HG02623 (cell line): ENCODE results near the gene SLC2A1.
"Not testable (repeated sequence)": the region's sequence is repeated elsewhere in the genome, so short reads cannot be mapped to it uniquely, and the experiment has no call there.

Source experiments
- ATAC-seq: cut with Tn5 transposase; IDR thresholded peaks from one replicate; pipeline ENCODE4 v1.9.1; 2021; ENCODE audit warnings: moderate library complexity; ENCODE audit not compliant: unreplicated experiment

Gene SLC2A1

DNA sequence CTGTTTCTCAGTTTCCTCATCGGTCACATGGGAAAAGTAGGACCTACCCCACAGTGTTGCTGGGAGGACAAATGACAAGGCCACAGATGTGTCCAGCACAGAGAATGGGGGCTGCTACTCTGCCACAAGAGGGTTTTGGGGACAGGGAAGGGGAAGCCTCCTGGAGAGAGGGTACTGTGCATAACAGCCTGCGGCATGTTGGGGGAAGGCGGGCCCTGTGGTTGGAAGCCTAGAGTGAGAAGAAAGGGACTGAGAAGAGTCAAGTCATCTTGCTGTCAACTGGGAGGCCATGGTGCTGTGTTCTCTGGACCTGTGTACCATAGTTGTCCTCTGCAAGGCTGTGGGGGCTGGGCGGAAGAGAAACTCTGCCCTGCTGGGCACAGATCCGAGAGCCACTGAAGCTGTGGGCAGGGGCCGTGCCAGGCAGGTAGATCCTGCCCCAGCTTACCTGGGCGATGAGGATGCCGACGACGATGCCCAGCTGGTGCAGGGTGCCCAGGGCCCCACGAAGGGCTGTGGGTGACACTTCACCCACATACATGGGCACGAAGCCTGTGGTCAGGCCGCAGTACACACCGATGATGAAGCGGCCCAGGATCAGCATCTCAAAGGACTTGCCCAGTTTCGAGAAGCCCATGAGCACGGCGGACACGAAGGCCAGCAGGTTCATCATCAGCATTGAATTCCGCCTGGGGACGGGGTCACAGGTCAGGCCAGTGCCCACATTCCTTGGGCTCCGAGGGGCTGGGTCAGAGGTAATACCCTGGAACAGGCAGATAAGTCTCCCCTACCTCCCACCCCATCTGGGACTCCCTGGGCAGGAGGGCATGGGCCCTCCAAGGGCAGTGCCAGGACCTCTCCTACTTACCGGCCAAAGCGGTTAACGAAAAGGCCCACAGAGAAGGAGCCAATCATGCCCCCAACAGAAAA, 28.2 kb downstream of the SLC2A1 start:
- no peak for ATAC-seq

DNA sequence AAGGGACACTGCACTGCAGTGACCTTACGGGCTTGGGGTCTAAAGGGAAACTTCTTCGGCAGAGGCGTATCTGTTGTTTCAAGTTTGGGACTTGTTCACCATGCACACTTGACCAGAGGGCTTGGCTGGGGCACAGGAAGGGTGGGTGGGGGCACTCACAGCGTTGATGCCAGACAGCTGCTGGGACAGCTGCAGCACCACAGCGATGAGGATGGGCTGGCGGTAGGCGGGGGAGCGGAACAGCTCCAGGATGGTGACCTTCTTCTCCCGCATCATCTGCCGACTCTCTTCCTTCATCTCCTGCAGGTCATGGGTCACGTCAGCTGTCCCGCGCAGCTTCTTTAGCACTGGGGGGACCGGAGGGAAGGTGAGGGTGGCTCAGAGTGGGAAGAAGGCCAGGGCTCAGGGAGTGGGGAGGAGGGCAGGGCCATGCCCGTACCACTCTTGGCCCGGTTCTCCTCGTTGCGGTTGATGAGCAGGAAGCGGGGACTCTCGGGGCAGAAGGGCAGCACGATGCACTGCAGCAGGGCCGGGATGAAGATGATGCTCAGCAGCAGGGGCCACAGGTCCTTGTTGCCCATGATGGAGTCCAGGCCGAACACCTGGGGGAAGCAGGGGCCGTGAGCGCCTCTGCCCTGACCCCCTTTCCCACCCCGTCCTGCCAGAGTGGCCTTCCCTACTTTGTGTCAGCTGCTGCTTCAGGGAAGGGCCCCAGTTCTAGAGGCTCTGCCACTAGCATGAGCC, 29.1 kb downstream of the SLC2A1 start:
- no peak for ATAC-seq

DNA sequence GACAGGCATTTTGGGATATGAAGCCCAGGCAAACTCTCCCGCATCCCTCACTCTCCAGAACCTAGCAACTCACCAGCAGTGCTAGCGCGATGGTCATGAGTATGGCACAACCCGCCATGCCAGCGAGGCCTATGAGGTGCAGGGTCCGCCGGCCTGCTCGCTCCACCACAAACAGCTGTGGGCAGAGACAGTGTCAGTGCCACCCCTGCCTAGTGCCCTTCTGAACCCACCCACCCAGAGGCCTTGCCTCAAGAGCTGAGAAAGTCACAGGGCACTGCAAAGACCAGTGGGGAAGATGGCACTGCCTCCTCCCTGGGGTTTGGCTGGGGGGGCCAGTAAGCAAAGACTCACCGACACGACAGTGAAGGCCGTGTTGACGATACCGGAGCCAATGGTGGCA, 29.8 kb downstream of the SLC2A1 start:
- ATAC-seq = no peak

DNA sequence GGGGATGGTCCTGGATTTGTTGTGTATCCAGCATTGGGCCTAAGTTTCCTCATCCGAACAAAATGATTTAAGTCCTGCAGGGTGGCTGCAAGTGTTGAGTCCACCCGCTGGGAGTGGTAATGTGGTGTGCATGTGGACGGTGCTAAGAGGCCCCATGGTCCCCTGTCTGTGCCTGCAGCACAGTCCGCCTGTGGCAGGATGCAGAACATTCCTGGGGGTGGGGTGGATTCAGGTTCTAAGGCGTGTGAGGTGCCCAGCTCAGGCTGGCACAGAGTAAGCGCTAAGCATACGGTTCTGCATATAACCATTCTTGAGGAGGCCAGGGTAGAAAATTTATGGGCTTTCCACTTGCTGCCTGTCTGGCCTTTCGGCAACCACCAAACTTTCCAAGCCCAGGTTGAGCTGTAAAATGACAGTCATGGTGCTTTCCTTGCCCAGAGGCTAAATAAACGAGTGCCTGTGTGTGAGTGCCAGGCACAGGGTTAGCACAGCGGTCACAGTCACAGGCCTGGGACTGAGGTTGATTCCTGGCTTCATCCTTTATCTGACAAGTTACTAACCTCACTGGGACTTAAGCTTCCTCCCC, 30.7 kb downstream of the SLC2A1 start:
- ATAC-seq = no peak

- no peak for ATAC-seq
These were observed 31.3 kb downstream of the SLC2A1 start for GRCh38 chr1:42927274-42927841.

DNA sequence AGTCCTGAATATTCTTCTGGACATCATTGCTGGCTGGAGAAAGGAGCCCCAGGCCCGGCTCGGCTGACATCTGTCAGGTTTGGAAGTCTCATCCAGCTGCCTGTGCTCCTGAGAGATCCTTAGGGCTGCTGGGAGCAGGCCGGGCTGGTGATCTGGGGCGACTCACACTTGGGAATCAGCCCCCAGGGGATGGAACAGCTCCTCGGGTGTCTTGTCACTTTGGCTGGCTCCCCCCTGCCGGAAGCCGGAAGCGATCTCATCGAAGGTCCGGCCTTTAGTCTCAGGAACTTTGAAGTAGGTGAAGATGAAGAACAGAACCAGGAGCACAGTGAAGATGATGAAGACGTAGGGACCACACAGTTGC, 31.8 kb downstream of the SLC2A1 start:
- no peak for ATAC-seq

DNA sequence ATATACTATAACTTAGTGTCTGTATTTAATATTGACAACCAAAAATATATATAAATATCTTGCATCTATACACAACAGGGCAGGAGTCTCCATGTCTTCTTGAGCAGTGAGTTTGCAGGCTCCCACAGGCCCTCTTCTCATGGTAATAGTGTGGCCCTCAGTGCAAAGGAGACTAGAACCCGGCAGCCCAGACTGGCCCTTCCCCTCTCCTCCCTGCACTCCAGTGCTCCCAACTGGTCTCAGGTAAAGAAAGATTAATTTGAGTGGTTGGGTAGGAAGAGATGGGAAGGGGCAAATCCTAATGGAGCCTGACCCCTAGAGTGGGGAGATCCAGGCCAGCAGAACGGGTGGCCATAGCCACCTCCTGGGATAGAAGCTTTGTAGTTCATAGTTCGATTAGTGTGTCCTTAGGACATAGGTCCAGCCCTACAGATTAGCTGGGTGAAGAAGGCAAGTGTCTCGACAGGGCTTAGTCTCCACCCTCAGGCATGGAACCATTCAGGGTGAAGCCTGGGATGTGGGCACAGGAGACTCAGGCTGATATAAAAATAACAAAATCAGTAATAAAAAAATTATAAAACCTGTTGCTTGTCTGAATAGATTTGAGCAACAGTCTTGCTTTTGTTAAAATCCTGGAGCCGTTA, 32.3 kb downstream of the SLC2A1 start:
- no peak for ATAC-seq

DNA sequence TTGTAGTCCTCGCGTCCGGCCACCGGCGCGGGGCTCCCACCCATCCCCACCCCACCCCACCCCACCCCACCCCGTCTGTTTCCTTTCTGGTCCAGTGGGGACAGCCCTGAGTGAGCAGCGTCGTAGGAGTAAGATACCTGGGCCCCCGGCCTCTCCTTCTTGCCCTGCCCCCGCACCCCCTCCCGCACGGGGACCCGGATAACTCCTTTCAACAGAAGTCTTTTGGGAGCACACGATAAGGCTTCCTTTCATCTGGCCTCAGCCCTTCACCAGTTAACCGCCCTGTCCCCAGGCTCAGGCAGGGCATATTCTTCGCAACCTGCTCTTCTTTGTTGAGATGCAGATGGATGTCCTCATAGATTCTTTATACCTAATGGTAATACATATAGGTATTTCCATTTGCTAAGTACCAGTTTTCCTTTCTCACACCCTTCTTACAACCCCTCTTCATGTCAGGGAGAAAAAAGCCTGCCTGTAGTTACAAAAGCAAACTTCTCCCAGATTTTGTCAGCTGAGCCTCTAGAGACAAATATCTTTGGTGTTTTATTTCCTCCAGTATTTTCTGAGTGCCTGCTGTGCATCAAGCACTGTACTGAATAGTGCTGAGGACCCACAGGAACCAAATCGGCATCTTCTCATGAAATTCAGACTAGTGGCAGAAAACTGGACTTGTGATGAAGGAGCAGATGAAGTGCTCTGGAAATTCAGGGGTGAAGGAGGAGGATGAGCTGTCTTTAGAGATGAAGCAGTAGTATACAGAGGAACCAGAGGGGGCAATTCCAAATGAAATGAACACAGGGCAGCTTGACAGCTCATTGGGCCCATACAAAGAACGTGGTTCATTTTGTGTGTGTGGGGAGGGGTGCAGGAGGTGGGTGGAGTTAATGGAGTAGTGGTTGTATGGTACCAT, 33.6 kb downstream of the SLC2A1 start:
- ATAC-seq = no peak

DNA sequence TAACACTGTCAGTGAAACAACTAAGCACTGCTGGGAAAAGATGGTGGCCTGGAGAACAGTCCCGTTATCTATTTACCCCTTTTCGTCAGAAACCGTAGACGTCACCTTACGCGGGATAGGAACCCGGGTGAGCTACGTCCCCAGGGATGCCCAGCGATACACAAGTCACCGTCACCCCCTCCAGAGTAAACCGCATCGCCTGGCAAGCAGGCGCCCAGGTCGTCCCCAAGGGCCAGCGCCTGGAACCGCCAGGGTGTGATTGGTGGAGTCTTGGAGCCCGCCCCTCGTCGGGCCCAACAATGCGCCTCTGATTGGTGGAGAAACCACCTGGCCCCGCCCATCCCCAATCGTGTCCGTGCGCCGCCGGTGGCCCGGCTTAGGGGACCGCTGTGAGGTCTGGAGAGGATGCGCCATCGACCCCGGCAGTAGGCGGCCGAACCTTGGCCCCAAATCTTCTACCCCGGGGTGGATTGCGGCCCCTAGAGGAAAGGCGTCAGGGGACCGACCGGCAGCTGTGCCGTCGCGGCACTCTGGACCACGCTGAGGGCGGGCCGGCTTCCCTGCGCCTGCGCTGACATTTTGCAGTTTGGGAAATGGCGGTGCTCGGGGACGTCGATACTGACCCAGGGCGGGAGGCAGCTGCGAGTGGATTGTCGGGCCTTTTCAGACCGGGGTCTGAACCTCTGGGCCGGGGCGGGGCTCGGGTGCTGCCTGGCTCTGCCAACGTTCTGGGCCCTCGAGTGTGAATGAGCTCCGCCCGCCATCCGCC, 34.4 kb downstream of the SLC2A1 start:
- ATAC-seq = peak; percentile 86

DNA sequence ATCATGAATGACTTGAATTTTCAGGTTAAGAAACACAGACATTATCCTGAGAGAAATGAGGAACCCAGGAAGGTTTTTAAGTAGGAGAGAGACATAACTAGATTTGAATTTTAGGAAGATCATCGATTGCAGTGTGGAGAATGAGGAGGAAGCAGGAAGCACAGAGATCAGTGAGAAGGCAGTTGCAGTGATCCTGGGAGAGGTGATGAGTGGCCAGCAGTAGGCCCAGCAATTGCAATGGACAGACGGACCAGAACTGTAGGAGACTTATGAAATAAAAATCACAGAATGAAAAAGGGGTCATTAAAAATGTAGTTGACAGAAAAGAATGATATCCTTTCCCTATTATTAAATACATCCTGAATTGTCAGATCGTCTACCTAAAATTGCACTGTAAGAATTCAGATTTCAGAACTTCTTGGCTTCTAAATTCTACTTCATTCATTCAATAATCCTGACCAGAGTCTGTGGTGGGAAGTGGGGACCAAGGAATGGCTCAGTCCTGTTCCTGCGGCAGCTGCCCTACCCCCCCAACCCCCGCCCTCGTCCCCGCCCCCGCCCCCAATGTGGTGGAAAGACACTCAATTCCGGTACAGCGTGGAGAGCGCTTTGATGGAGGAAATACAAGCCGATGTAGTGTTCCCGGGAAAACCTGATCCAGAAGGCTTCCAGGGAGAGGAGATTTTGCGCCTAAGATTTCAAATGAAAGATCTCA, 35.1 kb downstream of the SLC2A1 start:
- ATAC-seq = no peak

DNA sequence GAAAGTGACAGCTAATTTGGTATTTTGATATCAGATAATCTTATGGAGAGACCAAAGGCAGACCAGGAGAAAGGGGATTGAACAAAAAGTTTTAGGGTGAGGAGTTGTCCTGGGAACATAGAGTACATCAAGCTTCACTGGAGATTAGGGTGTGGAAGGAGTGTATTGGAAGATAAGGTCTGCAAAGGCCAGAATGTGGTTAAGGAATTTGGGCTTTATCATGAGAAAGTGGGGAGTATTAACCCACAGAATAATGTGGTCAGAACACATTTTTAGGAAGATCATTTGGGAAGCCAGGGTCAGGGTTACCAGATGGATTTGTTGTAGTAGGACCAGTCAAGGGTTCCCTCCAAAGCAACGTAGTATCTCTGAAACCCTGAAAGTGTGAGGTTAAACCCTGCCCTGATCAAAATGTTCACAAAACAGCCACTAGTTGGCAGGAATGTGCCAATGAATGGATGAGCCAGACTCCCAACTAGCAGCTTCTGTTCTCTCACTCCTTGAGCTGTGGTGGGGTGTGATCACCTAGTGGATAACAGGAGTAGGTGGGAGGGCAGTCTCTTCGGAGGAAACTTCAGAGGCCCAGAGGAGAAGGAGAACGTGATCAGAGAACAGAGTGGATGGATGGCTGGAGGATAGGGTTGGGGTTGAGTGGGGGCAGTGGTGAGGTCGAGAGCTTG, 35.8 kb downstream of the SLC2A1 start:
- ATAC-seq = peak; percentile 34

- no peak for ATAC-seq
These were observed 36.9 kb downstream of the SLC2A1 start for GRCh38 chr1:42921769-42922168.

DNA sequence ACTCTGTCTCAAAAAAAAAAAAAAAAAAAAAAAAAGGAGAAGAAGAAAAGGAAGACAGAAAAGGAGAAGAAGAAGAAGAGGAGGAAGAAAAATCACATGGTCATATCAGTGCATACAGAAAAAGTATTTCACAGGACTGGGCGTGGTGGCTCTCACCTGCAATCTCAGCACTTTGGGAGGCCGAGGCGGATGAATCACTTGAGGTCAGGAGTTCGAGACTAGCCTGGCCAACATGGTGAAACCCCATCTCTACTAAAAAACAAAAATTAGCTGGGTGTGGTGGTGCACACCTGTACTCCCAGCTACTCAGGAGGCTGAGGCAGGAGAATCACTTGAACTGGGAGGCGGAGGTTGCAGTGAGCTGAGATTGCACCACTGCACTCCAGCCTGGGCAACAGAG, 39.0 kb downstream of the SLC2A1 start:
- ATAC-seq = not testable (repeated sequence)

DNA sequence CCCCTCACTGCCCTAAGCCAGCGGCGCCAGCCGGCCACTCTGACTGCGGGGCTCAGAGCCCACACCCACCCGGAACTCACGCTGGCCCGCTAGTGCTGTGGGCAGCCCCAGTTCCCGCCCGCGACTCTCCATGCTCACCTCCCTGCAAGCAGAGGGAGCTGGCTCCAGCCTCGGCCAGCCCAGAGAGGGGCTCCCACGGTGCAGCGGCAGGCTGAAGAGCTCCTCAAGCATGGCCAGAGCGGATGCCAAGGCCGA, 41.5 kb downstream of the SLC2A1 start:
- ATAC-seq = no peak

DNA sequence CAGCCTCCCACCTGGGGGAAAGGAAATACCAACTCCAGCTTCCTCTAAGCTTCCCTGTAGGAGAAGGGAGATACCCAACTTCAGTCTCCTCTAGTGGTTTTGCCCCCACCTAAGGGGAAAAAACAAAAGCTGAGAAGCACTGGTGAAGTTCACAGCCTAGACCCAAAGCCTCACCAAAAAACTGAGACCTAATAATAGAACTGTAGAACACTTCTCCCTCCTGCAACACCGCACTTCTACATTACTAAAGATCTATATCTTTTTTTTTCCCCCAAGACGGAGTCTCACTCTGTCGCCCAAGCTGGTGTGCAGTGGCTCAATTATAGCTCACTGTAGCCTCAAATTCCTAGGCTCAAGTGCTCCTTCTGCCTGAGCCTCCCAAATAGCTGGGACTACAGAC, 43.2 kb downstream of the SLC2A1 start:
- ATAC-seq = no peak

- ATAC-seq = no peak
These were observed 44.5 kb downstream of the SLC2A1 start for GRCh38 chr1:42914092-42914627.

DNA sequence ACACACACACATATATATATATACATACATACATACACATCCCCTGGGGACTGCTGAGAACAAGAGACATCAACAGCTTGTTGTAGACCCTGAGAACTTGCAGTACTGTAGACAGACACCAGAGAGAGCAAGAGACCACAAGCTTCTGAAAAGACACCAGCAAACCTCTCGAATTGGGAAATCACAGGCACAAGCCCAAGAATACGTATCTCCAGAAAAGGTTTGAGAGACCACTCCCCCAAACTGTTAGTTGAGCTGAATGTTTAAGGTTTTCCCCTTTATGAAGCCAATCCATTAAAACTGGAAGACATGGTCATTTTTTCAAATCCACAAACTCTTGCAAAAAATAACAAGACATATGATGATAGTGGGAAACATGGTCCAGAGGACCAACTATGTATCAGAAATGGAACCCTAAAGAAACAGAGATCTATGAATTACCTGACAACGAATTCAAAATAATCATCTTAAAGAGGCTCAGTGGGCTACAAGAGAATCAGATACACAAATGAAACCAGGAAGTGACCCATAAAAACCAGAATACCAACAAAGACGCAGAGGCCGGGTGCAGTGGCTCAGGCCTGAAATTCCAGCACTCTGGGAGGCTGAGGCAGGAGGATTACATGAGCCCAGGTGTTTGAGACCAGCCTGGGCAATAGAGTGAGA, 45.1 kb downstream of the SLC2A1 start:
- ATAC-seq = no peak

GRCh38 chr1:42910985-42911384, 47.7 kb downstream of the SLC2A1 start:
- no peak for ATAC-seq
